GM21367 (cell line): Measurements from ENCODE around the gene TSPO.
"Not testable (repeated sequence)": the region's sequence is repeated elsewhere in the genome, so short reads cannot be mapped to it uniquely, and the experiment has no call there.

Experiments used
- ATAC-seq: cut with Tn5 transposase; IDR thresholded peaks from one replicate; pipeline ENCODE4 v1.9.1; 2021; ENCODE audit not compliant: unreplicated experiment

TSPO gene

GRCh38 chr22:43151251-43152002 lies at the start of gene TSPO:
TSPO (plus strand) TSS chr22:43151559; CDS start chr22:43159239, 7,680 bp downstream.
- ATAC-seq, result no peak

GRCh38 chr22:43104056-43104625 lies 47.2 kb upstream of the TSPO start:
- not testable (repeated sequence) for ATAC-seq

- not testable (repeated sequence) for ATAC-seq
Measured at GRCh38 chr22:43104950-43105349, 46.4 kb upstream of the TSPO start.

GRCh38 chr22:43106302-43106701 lies 45.1 kb upstream of the TSPO start:
- no peak for ATAC-seq

- ATAC-seq, result no peak
Measured at GRCh38 chr22:43109511-43109910, 41.8 kb upstream of the TSPO start.

DNA sequence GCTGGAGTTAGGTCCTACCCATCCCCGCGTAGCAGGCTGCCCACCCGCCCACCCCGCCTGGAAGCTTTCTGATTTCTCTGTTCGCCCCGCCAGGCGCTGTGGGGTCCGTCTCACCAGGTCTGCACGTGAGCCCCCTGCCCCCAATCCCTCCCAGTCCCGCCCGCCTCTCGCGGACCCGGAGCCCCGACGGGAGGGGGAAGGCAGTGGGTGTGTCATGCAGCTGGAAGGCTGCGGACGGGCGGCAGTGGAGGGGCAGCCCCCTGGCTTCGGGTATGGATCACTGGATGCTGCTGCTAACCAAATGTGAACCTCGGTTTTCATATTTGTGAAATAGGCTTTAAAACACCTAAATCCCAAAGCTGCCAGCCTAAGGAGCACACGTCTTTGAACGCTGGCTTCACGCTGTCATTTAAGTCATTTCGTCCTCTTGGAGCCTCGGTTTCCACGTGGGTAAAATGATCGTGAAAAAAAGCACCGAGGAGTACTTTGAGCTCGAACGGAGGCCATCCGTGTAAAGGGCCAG lies 41.4 kb upstream of the TSPO start:
- ATAC-seq, result no peak

DNA sequence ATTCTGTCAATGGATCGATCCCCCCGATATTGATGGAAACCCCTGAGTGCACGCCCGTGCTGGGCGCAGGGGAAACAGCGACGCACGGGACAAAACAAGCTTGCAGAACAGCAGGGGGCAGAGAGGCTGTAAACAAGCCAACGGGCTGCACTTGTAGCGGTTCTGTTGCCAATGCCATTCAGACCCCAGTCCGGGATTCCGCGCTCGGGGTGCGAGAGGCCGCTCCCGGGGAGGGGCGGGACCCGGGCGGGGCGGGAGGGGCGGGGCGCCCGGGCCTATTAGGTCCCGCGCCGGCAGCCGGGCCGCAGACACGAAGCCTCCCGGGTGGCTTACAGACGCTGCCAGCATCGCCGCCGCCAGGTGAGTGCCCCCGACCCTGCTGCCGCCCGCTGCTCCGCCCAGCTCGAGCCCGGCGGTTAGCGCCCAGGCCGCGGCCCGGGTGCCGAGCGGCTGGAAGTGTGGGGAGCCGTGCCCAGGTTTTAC lies 40.9 kb upstream of the TSPO start, which contains the start of gene BIK:
Gene BIK (plus strand): TSS at position 307 of the 483 bp plus-strand sequence. CDS start 13,273 bp downstream, outside the sequence.
- ATAC-seq, result no peak

DNA sequence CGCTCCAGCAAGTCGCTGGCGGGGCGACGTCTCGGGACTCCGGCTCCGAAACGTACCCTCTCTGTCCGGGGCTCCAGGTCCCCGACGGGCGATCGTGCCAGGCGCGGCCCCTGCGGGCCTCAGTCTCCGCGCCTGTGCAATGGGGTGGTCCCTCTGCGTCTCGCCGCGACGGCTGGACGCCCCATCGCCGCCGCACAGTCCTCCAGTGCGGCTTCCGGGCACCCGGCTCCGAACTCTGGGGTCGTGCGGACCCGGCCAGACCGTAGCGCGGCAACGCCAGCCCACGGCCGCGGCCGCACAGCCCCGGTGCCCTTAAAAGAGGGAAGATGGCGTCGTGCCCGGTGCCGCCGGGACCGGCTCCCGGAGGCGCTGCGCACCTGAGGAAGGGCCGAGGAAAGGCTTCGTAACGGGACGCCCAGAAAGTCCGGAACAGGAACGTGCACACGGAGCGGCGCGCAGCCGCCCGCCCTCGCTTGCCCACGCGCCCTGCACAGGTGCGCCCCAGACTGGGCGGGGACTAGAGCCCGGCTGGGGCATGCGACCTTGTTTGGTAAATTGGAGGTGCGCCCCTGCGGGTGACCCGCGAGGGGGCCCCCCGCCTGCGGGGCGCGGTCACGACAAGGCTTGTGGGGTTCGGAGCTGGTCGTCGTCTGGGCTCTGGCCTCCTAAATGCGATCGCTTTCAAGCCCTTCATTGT lies 40.3 kb upstream of the TSPO start:
- no peak for ATAC-seq

DNA sequence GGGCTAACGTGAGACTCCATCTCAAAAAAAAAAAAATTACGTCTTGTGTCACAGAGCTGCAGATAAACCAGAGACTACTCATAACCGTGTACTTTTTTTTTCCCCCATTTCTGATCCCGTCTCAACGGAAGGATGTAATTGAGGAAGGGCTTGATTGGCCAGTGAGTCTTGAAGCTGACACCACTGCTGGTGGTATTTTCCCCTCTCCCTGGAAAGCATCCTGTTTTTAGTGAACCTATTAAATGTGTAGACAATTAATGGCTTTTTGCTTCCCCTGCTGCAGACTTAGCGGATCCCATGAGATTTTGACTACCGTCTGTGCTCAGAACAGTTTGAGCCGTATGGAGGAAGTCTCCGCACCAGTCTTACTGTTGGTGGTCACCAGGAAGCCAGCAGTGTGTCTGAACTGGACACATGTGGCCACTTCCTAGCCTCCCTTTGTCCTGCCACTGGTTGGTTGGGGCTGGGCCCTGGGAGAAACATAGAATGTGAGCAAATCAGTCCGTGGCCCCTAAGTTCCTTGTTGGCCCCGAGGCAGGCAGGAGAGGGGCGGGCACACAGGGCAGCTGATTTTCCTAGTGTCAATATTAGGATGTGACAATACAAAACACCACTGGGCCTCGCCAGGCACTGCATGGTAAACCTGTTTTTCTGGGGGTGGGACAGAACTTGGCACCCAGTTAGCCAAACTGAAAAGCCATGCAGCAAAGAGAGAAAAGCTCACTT lies 37.7 kb upstream of the TSPO start:
- ATAC-seq, result no peak

DNA sequence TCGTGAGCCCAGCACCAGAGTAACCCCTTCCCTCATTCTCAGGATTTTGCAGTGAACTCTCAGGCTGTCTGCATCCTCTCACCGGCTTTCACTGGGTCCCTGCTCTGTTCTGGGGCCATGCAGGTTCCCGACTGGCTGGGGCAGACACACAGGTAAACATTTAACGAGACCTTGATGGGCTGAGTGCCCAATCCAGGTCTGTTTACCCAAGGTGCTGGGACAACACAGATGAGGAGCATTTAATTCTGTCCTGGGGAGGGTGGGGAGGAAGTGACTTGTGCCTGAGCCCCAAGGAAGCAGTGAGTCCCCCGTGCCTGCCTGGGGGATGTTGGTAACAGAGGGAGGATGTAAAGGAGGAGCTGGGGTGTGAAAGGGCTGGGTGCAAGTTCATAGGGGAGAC lies 36.4 kb upstream of the TSPO start:
- no peak for ATAC-seq

GRCh38 chr22:43116932-43117331 lies 34.4 kb upstream of the TSPO start:
- no peak for ATAC-seq

DNA sequence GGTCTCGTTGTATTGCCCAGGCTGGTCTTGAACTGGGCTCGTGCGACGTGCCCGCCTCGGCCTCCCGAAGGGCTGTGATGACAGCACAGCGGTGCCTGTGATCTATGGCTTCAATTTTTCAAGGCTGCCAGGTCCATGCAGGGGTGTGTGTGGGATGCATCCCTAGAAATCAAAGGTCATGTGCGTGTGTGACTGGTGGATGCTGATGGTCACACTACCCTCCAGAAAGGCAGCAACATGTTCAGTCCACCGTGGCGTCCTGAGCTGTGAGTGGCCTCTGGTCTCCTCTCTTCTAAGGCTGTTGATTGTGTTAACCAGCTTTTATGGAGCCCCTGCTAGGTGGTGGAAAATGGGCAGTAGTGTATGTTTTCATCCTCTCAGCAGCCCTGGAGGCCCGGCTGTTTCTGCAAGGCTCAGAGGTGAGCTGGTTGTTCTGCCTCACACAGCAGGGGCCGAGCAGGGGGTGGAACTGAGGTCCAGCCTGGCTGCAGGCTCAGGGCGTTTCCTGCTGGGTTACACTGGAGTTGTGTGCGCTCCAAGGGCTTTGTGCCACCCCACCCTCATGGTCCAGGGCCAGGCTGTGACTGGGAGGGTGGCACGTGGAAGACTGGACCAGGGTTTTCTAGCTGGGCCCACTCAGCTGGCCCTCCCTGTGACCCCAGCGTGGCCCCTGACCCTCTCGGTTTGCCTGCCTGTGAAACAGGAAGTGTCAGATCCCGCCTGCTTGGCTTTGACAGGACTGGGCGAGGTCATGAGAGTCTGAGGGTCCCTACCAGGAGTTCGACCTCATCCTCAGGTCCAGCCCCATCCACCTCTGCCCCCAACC lies 33.1 kb upstream of the TSPO start:
- no peak for ATAC-seq

DNA sequence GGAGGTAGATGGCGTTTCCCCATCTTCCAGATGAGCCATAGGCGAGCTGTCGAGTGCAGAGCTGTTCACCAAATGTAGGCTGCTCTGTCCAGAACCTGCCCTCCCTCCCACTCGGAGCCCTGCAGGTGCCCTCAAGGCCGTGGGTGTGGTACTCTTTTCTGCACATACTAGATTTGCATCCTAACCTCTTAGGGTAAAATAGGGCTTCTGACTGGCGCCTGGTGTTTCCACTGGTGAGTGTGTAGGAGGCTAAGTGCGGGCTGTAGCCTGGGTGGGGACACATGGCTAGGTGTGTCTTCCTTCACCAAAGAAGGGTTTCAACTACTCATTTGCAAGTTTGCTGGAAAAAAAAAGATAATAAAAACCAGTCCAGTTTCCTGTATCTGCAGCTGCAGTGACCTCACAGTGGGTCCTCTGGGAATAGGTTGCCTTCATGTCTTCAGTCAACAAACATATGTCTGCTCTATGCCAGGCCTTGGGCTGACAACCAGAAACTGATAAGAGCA lies 32.4 kb upstream of the TSPO start:
- peak; percentile 52 for ATAC-seq

- no peak for ATAC-seq
Measured at GRCh38 chr22:43126501-43127165, 24.7 kb upstream of the TSPO start.

DNA sequence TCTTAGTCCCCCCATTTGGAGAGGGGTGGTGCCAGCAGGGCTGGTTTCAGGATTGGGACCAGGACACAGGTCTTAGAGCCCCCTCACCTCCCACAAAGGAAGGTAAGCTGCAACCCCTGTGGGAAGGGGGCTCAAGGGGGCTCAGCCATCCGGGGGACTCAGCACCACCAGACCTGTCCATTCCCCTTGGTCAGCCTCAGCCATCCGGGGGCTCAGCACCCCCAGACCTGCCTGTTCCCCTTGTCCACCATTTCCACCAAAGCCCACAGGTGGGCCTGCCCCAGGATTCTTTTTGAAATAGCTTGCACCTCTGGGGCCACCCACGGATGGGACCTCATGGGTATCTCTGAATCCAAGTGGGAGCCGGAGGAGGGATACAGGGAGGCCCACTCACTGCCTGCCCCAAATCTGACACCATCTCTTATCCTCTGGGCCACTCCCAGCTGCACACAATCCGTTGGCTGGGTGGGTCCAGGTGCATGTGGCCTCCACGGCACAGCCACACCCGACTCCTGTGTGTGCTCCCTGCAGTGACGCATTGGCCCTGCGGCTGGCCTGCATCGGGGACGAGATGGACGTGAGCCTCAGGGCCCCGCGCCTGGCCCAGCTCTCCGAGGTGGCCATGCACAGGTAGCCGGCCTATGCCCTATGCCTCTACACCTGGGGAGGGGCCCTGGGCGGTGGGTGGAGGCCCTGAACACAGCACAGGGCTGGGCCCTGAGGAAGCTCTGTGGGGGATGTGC lies 24.0 kb upstream of the TSPO start:
- no peak for ATAC-seq

- no peak for ATAC-seq
Measured at GRCh38 chr22:43128116-43128515, 23.2 kb upstream of the TSPO start.

GRCh38 chr22:43128928-43129424 lies 22.4 kb upstream of the TSPO start:
- ATAC-seq, result no peak
